Astrocyte (in vitro differentiated cells and primary cell): ENCODE data around the gene G2E3.

Experiments
- EZH2 ChIP-seq: IDR thresholded peaks from 2 replicates; pipeline ENCODE4 v1.6.1; 2012; ENCODE audit warnings: mild to moderate bottlenecking, low read length, inconsistent platforms; ENCODE audit not compliant: insufficient read depth
- TF ChIP-seq, protein P1 (sequence below): IDR thresholded peaks from 2 replicates; pipeline ENCODE4 v1.5.1; 2011; ENCODE audit warnings: low read depth, mild to moderate bottlenecking, inconsistent platforms, low read length, moderate library complexity; ENCODE audit not compliant: insufficient read depth

DNA sequence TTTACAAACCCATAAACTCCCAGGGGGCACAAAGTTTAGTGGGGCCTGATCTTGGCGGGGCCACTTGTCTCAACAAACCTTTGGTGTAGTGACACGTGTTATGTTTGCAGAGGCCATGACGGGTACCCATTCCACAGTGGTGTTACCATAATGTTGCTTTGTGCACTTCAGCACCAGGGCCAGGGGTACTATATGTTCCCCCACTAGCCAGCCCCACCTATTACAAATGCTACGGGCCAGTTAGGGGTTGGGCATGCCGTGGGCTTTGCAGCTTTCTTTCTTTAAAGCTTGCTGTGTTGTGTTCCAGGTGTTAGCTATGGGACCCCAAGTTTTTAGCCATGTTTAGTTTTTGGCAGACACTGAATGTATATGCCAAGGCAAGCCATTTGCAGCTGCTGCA lies 30.8 kb upstream of the G2E3 start:
- TF ChIP-seq, protein P1, sequence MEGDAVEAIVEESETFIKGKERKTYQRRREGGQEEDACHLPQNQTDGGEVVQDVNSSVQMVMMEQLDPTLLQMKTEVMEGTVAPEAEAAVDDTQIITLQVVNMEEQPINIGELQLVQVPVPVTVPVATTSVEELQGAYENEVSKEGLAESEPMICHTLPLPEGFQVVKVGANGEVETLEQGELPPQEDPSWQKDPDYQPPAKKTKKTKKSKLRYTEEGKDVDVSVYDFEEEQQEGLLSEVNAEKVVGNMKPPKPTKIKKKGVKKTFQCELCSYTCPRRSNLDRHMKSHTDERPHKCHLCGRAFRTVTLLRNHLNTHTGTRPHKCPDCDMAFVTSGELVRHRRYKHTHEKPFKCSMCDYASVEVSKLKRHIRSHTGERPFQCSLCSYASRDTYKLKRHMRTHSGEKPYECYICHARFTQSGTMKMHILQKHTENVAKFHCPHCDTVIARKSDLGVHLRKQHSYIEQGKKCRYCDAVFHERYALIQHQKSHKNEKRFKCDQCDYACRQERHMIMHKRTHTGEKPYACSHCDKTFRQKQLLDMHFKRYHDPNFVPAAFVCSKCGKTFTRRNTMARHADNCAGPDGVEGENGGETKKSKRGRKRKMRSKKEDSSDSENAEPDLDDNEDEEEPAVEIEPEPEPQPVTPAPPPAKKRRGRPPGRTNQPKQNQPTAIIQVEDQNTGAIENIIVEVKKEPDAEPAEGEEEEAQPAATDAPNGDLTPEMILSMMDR: no peak
- no peak for TF ChIP-seq EZH2
